Muscle of leg (tissue), 11 donors: Measurements from ENCODE around the gene GAD2. TPM values are rescaled to one million over a fixed set of nuclear protein-coding genes. Genes with fewer than 3 reads are reported as not detected.

Experiments
- DNase-seq: peaks from one replicate; pipeline ENCODE4 v3.0.0; 2013
- H3K27ac ChIP-seq: one replicate; pipeline ENCODE4 v1.5.1; 2013; ENCODE audit warnings: mild to moderate bottlenecking, low read length, control low read depth
- H3K27me3 ChIP-seq: one replicate; pipeline ENCODE4 v1.6.1; 2013; ENCODE audit warnings: low read length; ENCODE audit not compliant: control insufficient read depth, insufficient read depth
- H3K36me3 ChIP-seq: one replicate; pipeline ENCODE4 v1.6.1; 2013; ENCODE audit warnings: low read length; ENCODE audit not compliant: control insufficient read depth, insufficient read depth
- H3K4me1 ChIP-seq: one replicate; pipeline ENCODE4 v1.6.1; 2013; ENCODE audit warnings: low read length; ENCODE audit not compliant: control insufficient read depth, insufficient read depth
- H3K4me3 ChIP-seq: one replicate; pipeline ENCODE4 v1.5.1; 2013; ENCODE audit warnings: low read length, control low read depth
- H3K9me3 ChIP-seq: replicated peaks from 2 replicates; pipeline ENCODE4 v1.6.1; 2013; ENCODE audit warnings: low read depth, low read length; ENCODE audit not compliant: control insufficient read depth
- WGBS: methylation state at CpG from one replicate; pipeline ENCODE4 v1.1.5; 2013; ENCODE audit warnings: missing lambda C conversion rate; ENCODE audit not compliant: insufficient coverage; 5-methylcytosine and 5-hydroxymethylcytosine counted together
- polyA plus RNA-seq, 8 donors: library from polyadenylated mRNA; unstranded; fragments of 120-200 nt; gene quantifications; one replicate each; pipeline versions ENCODE4 v1.2.1 to v1.2.3, GENCODE V29; 2013; ENCODE audit warnings: inconsistent platforms in 1 of 8, low replicate concordance in 1 of 8; ENCODE audit not compliant: insufficient read length in 8 of 8, insufficient read depth in 1 of 8
- total RNA-seq: library from RNA; stranded (reverse); fragments of 120-200 nt; gene quantifications from one replicate; pipeline ENCODE4 v1.2.4, GENCODE V29; 2013

GAD2 gene
- total and polyA plus RNA-seq, 9 donors = 0.03 to 0.09 (median 0.07) TPM; not detected in 5

DNA sequence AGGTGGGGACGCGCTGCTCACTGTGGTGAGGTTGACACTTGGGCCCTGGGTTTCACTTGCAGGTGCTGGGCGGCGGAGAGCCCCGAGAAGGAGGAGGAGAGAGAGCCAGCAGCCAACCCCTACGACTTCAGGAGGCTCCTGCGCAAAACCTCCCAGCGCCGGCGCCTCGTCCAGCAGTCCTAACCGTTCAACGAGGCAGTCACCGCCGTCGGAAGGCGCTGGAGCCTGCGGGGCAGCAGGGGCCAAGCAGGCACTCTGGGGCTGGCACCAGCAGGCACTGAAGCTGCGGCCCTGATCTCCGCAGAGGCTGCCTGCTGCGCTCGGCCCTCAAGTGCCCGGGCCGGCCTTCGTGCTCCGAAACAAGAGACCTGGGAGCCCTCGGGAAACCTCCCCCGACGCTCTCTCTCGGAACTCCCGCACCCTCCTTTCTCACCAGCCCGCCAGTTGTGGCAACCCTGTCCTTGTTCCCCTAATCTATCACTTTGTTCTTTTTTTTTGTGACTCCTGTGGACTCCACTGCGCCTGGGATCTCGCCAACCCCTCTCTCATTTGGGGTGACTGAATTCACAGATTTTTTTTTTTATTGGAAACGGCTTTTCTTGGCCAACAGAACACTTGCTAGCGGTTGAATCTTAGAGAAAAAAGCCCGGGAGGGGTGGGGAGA is 4.7 kb upstream of the GAD2 start:
- H3K27me3 ChIP-seq = peaks cover 62% of the 10 kb centered on the region

DNA sequence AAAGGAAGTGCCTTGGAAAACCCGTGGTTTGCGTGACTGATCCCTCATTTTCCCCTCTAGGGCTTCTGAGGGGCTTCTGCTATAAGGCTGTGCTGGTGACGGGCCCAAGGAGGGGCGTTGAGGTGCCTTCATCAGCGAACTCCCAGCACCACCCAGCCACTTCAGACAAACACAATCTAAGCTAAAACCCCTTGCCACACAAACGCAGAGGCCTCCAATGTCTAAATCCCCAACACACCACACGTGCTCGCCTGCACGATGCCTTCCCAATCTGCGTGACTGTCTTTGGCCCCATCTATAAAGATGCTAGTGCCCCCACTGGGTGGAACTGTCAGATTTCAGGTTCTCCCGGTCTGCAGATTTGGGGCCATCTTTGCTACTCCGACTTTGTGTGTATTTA is 4.1 kb upstream of the GAD2 start:
- WGBS = 2% methylated on average over 9 of the region's 12 CpGs
- DNase-seq = no peak
- Histone ChIP-seq H3K9me3 (no peaks in the 10 kb centered on the region), H3K27me3 (peaks cover 68% of the 10 kb centered on the region), H3K27ac (no peak overlapping the region), H3K4me1 (peaks cover 12% of the 10 kb centered on the region), H3K4me3 (no peak overlapping the region), H3K36me3 (no peaks in the 10 kb centered on the region)

More for the DNA sequence above, 4.7 kb upstream of the GAD2 start:
- Histone ChIP-seq H3K36me3 (no peaks in the 10 kb centered on the region), H3K4me1 (peaks cover 9% of the 10 kb centered on the region), H3K9me3 (no peaks in the 10 kb centered on the region), H3K27ac (no peak overlapping the region), H3K4me3 (no peak overlapping the region)
- 3% methylated on average over 33 of the region's 37 CpGs for WGBS
- no peak for DNase-seq

DNA sequence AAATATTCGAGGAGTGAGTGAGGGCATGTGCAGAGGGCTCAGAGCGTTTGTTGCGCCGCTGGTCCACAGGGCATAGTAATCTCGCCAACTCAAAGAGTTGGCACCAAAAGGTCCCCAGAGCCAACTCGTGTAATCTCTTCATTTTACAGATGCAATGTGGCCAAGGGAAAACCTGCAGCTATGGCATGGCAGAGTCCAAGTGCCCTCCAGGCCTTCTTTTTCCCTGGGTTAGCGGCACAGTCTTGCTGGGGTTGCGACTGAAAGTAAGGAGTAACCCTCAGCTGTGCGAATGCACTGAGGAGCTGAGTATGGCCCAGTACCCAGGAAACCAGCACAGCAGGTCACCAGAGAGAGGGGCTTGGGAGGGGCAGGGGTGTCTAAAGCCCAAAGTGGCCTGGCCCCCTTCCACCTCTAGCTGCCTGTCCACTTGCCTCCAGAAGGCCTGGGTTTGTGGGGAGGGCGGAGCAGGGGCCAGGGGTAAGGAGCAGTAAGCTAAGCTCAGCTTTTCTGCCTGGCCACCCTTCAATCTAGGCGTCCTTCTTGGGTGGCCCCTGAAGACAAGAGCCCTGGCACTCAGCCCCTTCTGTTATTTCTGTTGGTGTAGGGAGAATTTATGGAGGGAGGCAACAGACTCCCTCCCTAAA is 3.3 kb upstream of the GAD2 start:
- Histone ChIP-seq H3K4me3 (no peak overlapping the region), H3K27me3 (peaks cover 76% of the 10 kb centered on the region), H3K9me3 (no peaks in the 10 kb centered on the region), H3K4me1 (peaks cover 17% of the 10 kb centered on the region), H3K36me3 (no peaks in the 10 kb centered on the region), H3K27ac (no peak overlapping the region)
- no peak for DNase-seq
- WGBS = 13% methylated on average over 8 of the region's 11 CpGs

DNA sequence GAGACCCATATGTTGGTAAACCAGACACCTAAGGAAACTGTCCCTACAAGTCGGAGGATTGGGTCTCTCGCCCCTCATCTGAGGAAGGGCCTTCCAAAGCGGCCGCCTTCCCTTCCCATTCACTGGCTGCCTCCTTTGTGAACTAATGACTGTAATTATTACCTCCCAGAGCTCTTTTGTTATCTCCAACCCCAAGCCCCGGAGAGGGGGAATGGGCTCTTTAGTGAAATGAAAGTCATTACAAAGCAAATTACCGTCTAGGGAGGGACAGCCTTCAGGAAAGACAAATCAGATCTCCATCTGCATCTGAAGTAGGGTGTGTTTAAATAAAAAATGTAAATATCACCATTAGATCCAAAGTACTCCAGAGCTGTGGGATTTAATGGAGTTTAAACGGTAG is 2.6 kb upstream of the GAD2 start:
- no peak overlapping the region for H3K27ac ChIP-seq

DNA sequence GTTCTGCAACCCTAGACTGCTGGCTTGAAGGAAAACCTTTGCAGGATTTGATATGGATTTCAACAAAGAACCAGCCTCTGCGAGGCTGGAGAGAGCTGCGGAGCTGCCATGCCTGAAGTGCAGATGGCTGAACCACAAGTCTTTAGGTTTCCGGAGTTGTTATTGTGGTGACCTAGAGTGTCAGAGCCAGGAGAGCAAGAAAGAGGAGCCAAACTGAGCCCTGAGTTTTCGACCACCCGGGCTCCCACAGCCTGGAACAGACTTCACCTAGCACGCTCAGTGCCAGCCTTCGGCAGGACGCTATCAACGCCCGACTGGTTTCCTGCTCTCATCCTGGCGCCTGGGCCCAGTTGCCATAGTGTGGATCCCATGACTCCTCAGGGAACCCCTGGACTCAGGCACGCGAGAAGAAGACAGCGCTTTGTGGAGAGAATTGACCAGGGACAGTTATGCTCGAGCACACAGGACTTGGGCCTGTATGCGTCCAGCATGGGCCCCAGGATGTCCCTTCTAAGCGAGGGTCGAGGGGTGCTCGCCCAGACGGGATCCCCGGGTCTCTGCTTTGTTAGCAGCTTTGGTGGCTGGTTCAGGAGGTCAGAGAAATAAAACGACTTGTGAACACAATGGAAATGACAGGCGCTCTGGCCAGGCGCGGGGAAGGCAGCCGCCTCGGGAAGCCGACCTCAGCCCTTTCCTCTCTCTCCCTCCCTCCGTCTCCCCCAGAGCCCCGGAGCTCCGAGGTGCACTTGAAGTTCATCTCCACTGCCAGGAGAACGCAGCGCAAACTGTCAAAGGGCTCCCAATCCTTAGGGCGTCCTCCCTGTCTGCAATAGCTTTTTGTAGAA is 1.8 kb upstream of the GAD2 start:
- no peak for DNase-seq
- H3K27ac ChIP-seq = no peak overlapping the region
- H3K9me3 ChIP-seq = no peaks in the 10 kb centered on the region
- 7% methylated on average over 21 of the region's 34 CpGs for WGBS
- H3K36me3 ChIP-seq = no peaks in the 10 kb centered on the region
- H3K4me1 ChIP-seq = peaks cover 17% of the 10 kb centered on the region
- no peak overlapping the region for H3K4me3 ChIP-seq
- peaks cover 80% of the 10 kb centered on the region for H3K27me3 ChIP-seq

More for the DNA sequence above, 2.6 kb upstream of the GAD2 start:
- Histone ChIP-seq H3K36me3 (no peaks in the 10 kb centered on the region), H3K4me3 (no peak overlapping the region), H3K27me3 (peaks cover 82% of the 10 kb centered on the region), H3K4me1 (peaks cover 17% of the 10 kb centered on the region), H3K9me3 (no peaks in the 10 kb centered on the region)
- 10% methylated on average over 2 of the region's 7 CpGs for WGBS
- no peak for DNase-seq

DNA sequence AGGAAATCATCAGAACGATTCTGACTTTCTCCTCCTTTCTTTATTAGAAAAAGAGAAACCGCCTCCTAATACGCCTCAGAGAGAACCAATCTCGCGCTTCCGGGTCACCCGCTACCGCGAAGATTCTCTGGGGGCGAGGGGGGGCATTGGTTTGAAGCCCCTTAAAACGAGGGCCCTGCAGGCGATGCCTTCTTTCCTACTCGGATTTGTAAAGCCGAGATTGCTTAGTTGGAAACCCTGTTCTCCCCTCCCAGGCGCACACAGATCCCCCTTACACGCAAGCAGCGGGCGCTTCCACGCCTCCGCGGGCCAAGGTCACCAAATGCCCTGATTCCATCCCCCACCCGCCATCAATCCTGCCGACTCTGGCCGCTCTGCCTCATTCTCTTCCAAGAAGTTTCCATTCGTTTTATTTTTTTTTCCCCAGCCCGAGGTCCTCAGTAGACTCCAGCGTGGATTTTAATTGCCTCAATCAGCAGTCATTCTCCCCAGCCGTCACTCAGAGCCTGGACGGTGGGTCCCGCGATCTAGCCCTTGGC is 1.1 kb upstream of the GAD2 start:
- Histone ChIP-seq H3K36me3 (no peaks in the 10 kb centered on the region), H3K4me1 (peaks cover 17% of the 10 kb centered on the region), H3K27ac (no peak overlapping the region), H3K27me3 (peaks cover 79% of the 10 kb centered on the region), H3K9me3 (no peaks in the 10 kb centered on the region), H3K4me3 (no peak overlapping the region)
- WGBS = under 1% methylated on average over 28 of the region's 31 CpGs
- no peak for DNase-seq

DNA sequence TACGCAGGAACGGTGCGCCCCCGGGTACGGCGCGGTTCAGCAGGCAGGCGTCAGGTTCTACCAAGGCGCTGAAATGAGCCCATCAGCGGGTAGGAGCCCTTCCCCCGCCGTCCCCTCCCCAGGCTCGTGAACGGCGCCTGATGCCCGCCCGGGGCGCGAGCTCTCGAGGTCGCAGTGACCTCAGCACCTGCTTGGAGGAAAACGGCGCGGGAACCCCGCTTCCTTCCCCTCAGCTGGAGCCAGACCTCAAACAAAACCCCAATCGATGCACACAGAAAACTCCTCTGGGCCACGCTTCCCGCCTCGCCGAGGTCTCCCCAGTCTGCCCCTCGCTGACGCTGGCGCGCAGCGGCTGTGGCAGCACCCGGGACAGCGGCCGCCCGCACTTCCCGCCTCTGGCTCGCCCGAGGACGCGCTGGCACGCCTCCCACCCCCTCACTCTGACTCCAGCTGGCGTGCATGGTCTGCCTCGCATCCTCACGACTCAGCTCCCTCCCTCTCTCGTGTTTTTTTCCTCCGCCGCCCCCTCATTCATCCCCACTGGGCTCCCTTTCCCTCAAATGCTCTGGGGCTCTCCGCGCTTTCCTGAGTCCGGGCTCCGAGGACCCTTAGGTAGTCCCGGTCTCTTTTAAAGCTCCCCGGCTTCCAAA is 514 bp upstream of the GAD2 start:
- Histone ChIP-seq H3K36me3 (no peaks in the 10 kb centered on the region), H3K27ac (no peak overlapping the region), H3K9me3 (no peaks in the 10 kb centered on the region), H3K4me3 (no peak overlapping the region), H3K27me3 (peaks cover 75% of the 10 kb centered on the region), H3K4me1 (peaks cover 17% of the 10 kb centered on the region)
- peak; percentile 53 for DNase-seq
- WGBS = under 1% methylated on average over 57 of the region's 57 CpGs

DNA sequence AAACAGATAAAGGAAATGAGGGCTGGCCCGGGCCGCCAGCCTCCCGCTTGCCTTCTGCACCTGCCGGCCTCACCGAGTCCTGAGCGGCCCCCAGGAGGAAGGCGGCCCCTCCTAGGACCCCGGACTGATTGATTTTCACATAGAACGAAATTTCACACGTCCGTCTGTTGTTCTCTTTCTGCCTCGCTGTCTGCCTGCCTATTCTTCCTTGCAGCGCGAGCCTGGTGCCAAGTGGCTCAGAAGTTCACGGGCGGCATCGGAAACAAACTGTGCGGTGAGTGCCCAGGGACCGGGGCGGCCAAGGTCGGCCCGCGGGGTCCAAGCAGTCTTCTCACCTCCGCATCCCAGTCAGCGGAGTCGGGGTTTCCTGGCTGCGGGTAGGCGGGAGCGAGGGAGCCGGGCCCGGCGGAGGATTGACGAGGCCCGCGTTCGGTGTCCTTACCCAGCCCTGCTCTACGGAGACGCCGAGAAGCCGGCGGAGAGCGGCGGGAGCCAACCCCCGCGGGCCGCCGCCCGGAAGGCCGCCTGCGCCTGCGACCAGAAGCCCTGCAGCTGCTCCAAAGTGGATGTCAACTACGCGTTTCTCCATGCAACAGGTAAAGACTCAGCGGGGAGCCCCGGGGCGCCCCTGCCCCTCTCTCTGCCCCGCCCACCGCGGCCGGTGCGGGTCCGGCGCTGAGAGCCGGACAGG is 967 bp downstream of the GAD2 start:
- no peak for DNase-seq
- Histone ChIP-seq H3K27me3 (peaks cover 72% of the 10 kb centered on the region), H3K27ac (no peak overlapping the region), H3K36me3 (no peaks in the 10 kb centered on the region), H3K9me3 (no peaks in the 10 kb centered on the region), H3K4me1 (peaks cover 17% of the 10 kb centered on the region), H3K4me3 (no peak overlapping the region)
- WGBS = 1% methylated on average over 64 of the region's 64 CpGs

DNA sequence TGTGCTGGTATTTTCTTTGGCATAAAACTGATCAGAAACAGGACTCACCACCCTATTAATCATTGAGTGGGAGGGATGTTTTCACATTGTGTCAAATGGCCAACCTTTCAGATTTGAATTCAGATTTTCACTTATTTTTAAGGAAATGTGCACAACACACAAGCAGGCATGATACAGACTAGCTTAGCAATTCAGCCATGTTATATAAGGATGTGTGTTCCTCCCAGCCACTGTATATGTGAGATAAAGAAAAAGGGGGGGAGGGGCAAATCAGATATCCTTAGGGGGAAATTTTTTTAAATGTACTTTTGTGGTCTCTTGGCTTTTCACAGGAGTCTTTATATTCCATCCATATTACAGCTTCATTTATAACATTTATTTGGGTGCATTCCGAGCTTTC is 3.1 kb downstream of the GAD2 start:
- Histone ChIP-seq H3K27me3 (peaks cover 54% of the 10 kb centered on the region), H3K4me3 (no peak overlapping the region), H3K27ac (no peak overlapping the region), H3K4me1 (peaks cover 17% of the 10 kb centered on the region), H3K36me3 (no peaks in the 10 kb centered on the region), H3K9me3 (no peaks in the 10 kb centered on the region)
- WGBS = 63% methylated on average over 1 of the region's 1 CpG
- no peak for DNase-seq
